NCI-H2029 (cell line): ENCODE measurements around the gene EFEMP2.

ENCODE experiments used
- DNase-seq: peaks from one replicate; lab custom pipeline; 2025; lab: John Stamatoyannopoulos, UW

Gene EFEMP2

DNA sequence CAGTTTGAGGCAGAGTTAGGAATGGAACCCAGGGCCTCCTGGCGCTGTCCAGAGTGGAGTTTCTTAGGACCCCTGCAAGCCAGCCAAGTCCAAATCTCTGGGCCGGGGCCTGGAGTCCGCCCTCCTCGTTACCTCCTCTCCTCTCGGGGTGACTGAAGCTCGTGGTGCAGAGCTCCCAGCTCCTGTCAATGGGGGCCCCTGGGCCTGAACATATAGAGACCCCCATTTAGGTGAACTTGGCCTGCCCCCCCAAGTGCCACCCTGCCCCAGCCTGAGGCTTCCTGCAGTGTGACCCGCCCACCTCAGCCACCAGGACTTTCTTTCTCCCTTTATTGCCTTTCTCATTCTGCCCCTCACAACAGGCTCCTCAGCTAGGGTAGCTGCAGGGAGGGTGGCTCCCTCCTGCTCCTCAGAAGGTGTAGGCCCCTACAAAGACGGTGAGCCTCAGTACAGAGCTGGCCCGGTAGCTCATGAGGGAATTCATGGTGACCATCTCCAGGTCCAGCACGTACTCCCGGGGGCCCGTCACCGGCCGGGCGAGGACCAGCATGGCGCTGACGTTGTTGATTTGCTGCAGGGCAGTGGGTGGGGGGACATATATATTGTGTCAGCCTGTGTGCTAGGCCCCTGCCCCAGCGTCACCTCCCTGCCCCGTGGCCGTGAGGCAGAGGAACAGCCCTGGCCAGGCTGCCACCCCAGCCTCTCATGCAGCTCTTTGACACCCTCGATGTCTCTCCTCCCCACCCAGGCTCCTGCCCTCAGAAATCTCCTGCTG is 5.9 kb downstream of the EFEMP2 start:
- DNase-seq, result no peak

GRCh38 chr11:65865550-65866172 is 6.9 kb downstream of the EFEMP2 start:
- DNase-seq, result no peak

DNA sequence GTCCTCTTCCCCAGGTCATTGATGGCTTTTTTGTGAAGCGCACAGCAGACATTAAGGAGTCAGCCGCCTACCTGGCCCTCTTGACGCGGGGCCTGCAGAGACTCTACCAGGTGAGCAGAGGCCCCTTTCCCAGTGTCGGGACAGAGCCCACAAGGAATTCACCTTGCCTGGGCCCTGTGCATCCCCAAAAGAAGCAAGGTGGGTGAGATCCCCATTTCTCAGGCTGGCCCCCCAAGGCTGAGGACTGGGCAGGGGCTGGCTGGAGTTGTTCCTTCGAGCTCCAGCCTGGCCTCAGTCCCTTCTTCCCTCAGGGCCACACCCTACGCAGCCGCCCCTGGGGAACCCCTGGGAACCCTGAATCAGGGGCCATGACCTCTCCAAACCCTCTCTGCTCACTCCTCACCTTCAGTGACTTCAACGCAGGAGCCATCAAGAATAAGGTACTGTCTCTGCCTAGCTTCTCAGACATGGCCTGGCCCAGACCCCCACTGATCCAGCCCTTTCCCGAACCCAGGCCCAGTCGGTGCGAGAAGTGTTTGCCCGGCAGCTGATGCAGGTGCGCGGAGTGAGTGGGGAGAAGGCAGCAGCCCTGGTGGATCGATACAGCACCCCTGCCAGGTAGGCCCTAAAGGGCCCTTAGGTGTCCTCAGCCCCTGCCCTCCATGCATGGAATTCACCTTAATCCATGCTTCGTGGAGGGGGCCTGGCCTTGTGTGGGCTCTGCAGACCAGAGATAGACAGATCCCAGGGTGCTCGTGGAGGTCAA is 7.7 kb downstream of the EFEMP2 start:
- DNase-seq, result no peak

- no peak for DNase-seq
Measured at GRCh38 chr11:65863889-65864705, 8.5 kb downstream of the EFEMP2 start.

DNA sequence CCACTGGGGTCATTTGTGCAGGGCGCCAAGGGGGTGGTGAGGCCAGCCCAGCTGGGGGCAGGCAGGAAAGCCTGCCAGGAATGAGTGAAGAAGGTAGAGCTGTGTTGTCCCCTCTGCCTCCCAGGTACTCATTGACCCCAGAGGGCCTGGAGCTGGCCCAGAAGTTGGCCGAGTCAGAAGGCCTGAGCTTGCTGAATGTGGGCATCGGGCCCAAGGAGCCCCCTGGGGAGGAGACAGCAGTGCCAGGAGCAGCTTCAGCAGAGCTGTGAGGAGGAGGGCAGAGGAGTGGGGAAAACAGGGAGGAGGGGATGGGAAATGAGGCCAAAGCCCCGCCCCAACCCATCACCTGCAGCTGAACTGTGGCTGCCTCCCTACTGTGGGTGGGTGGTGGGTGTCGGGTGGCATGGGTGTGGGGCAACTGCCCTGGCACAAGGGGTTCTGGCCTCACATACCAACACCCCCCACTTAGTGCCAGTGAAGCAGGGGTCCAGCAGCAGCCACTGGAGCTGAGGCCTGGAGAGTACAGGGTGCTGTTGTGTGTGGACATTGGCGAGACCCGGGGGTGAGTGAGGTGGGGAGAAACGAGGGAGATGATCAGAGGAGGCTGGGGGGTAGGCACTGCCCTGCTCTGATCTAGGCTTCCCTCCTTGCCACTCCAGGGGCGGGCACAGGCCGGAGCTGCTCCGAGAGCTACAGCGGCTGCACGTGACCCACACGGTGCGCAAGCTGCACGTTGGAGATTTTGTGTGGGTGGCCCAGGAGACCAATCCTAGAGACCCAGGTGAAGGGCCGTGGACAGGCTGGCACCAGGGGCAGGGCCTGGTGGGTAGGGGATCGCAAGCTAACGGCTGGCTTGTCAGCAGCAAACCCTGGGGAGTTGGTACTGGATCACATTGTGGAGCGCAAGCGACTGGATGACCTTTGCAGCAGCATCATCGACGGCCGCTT is 9.4 kb downstream of the EFEMP2 start:
- no peak for DNase-seq

DNA sequence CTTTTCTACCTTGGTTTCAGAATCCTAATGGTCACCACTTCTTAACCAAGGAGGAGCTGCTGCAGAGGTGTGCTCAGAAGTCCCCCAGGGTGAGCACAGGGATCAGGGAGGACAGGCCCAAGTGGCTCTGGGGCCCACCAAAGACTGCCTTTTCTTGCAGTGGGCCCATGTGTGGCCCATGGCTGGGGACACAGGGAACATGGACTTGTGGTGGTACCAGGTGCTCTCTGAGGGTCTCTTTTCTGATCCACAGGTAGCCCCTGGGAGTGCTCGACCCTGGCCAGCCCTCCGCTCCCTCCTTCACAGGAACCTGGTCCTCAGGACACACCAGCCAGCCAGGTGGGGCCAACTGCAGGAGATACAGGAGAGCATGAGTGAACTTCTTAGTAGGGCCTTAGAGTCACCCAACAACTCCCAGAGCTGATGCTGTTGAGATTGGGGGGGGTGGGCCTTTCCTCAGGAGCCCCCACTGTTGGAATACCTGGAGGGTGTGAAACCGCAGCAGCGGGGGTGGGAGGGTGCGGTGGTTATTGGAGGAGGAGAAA is 10.3 kb downstream of the EFEMP2 start:
- DNase-seq, result no peak

DNA sequence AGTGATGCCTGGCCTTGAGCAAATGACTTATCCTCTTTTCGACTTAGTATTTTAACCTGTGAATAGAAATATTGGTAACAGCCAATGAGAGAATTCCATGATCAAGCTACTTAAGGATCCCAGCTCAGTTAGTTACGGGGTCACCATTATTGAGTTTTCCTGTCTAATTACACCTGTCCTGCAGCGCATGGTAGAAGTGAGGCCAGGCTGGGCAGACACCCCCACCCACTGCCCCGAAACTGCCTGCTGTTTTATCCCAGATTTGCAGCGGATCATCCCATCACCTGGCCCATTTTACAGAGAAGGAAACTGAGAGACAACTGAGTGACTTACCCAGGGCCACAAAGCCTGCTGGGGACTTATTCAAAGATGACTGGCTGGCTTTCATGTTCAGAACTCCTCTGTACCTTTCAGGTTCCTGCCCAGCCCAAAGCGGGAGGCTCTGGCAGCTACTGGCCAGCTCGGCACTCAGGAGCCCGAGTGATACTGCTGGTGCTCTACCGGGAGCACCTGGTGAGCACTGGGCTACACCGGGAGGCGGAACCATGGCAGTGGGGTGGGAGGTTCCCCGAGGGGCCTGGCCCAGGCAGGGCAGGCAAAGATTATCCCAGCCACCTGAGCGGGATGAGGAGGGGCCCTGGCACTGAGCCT is 10.9 kb downstream of the EFEMP2 start:
- DNase-seq, result no peak

- DNase-seq, result no peak
Measured at GRCh38 chr11:65861165-65861505, 11.5 kb downstream of the EFEMP2 start.

GRCh38 chr11:65860278-65861164 is 12.1 kb downstream of the EFEMP2 start, which contains the start of gene MUS81:
TSS of gene MUS81 (plus strand) at chr11:65860433. CDS start at chr11:65860754, 321 bp downstream.
- DNase-seq, result peak; percentile 97

- no peak for DNase-seq
Measured at GRCh38 chr11:65859812-65860277, 12.8 kb downstream of the EFEMP2 start.

- DNase-seq, result peak; percentile 99
Measured at GRCh38 chr11:65859095-65859811, 13.3 kb downstream of the EFEMP2 start.

DNA sequence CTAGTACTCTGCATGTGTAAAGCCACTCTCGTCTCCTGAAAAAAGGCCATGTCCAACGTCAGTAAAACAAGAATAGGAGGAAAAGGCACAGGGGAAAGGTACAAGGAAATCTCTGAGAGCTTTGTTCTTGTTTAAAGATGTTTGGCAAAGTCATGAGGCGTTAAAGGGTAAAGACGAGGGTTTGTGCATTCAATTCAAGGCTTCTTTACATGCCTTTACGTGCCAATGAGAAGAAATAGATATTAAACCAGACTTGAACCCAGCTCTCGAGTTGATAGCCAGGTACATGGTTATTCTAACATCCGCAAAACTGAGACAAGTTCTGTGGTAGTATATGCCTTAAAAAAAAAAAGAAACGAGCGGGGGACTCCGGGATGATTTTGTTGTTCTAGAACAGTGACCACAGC is 13.9 kb downstream of the EFEMP2 start:
- DNase-seq, result no peak

- peak; percentile 97 for DNase-seq
Measured at GRCh38 chr11:65857853-65858680, 14.5 kb downstream of the EFEMP2 start, which contains the start of gene CFL1. TSS of gene CFL1 (minus strand) at chr11:65858180. CDS start at chr11:65858099, 81 bp downstream.

DNA sequence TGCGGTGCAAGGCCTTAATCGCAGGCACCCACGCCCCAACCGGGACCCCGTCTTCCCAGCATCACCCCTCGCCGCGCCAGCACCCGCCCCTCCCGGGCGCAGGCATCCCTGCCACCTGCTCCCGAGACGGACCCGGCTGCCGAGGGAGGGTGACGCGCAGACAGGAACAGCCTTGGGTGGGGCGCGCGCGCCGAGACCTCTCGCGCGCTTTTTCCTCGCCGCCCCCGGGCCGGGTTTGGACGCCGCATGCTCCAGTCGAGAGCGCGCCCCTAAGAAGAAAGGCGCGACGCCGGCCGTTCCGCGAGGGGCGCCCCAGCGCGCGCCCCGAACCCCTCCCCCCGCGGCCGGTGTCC is 15.1 kb downstream of the EFEMP2 start:
- no peak for DNase-seq

GRCh38 chr11:65856689-65857499 is 15.7 kb downstream of the EFEMP2 start:
- DNase-seq, result peak; percentile 64

DNA sequence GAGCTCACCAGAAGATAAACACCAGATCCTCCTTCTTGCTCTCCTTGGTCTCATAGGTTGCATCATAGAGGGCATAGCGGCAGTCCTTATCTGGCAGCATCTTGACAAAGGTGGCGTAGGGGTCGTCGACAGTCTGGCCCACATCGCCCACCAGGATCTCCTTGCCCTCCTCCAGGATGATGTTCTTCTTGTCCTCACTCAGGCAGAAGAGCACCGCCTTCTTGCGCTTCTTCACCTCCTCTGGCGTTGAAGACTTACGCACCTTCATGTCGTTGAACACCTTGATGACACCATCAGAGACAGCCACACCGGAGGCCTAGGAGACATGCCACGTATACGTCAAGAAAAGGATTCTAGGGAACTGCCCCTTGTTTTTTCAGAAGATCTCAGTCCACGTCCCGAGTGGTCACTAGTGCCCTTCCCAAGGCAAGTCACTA is 16.7 kb downstream of the EFEMP2 start:
- no peak for DNase-seq
